Epithelial cell of esophagus (primary cell): ENCODE data around the gene HCN3.
"Not testable (repeated sequence)": the region's sequence is repeated elsewhere in the genome, so short reads cannot be mapped to it uniquely, and the experiment has no call there.

Experiments used
- DNase-seq: peaks from one replicate; pipeline ENCODE4 v3.0.0; 2010; ENCODE audit warnings: low read depth
- H3K4me3 ChIP-seq: 2 replicates; pipeline ENCODE4 v1.5.1; 2011; ENCODE audit warnings: mild to moderate bottlenecking, low read length, control low read depth
- CTCF ChIP-seq: IDR thresholded peaks from 2 replicates; pipeline ENCODE4 v1.5.1; 2011; ENCODE audit warnings: low read depth, mild to moderate bottlenecking, low read length, control low read depth, inconsistent platforms; ENCODE audit not compliant: insufficient read depth; ENCODE audit errors: missing control alignments

HCN3 gene

GRCh38 chr1:155285631-155286044 lies 8.4 kb downstream of the HCN3 start:
- H3K4me3 ChIP-seq = no peak overlapping the region
- no peak for TF ChIP-seq CTCF
- DNase-seq = no peak

- no peak overlapping the region for H3K4me3 ChIP-seq
- DNase-seq = no peak
- TF ChIP-seq CTCF = no peak
These were observed 9.3 kb downstream of the HCN3 start for GRCh38 chr1:155286544-155286943.

GRCh38 chr1:155287987-155288543 lies 10.8 kb downstream of the HCN3 start:
- TF ChIP-seq CTCF = no peak
- no peak for DNase-seq
- H3K4me3 ChIP-seq = no peak overlapping the region

GRCh38 chr1:155291006-155291405 lies 13.7 kb downstream of the HCN3 start:
- not testable (repeated sequence) for H3K4me3 ChIP-seq, DNase-seq

GRCh38 chr1:155293086-155293749 lies 16.0 kb downstream of the HCN3 start:
- no peak overlapping the region for H3K4me3 ChIP-seq
- no peak for TF ChIP-seq CTCF
- no peak for DNase-seq

- TF ChIP-seq CTCF = no peak
- no peak for DNase-seq
- no peak overlapping the region for H3K4me3 ChIP-seq
These were observed 17.4 kb downstream of the HCN3 start for GRCh38 chr1:155294520-155295182.

GRCh38 chr1:155295183-155295941 lies 18.1 kb downstream of the HCN3 start:
- no peak for DNase-seq
- H3K4me3 ChIP-seq = no peak overlapping the region
- TF ChIP-seq CTCF = no peak
